CD4-positive, alpha-beta T cell (primary cell): ENCODE data around the gene RND2. TPM values are rescaled to one million over a fixed set of nuclear protein-coding genes. Genes with fewer than 3 reads are reported as not detected.

Experiments
- ATAC-seq: fragments of 200-7000 bp; cut with Tn5 transposase; one replicate; pipeline ENCODE4 v1.10.0; 2022; ENCODE audit warnings: mild to moderate bottlenecking; ENCODE audit not compliant: poor library complexity
- CTCF ChIA-PET: fragments of 350-600 bp; sonication (Branson Sonifier 250); formaldehyde crosslinking; loops from one replicate; lab custom pipeline; 2021; ENCODE audit warnings: antibody characterized with exemption, inconsistent platforms; lab: Charles Lee
- POLR2A ChIA-PET: fragments of 350-600 bp; sonication (Branson Sonifier 250); formaldehyde crosslinking; loops from one replicate; lab custom pipeline; 2021; ENCODE audit warnings: antibody characterized with exemption, inconsistent platforms; lab: Charles Lee
- DNase-seq, 14 experiments: peaks; one replicate each; pipeline ENCODE4 v3.0.0-alpha.2; 2013 to 2020; ENCODE audit warnings: mixed read lengths in 2 of 14
- H3K27ac ChIP-seq, 2 donors: one replicate each; pipeline versions ENCODE4 v1.5.1 to v1.7.0; 2013; ENCODE audit warnings: low read length in 2 of 2, low read depth in 1 of 2, mild to moderate bottlenecking in 1 of 2
- H3K27me3 ChIP-seq, 2 experiments: 1 replicate in 1 of 2; 2 replicates in 1 of 2; pipeline versions ENCODE4 v1.6.1 to v1.7.0; 2013; ENCODE audit warnings: low read length in 2 of 2, control low read depth in 1 of 2, mild to moderate bottlenecking in 1 of 2, moderate library complexity in 1 of 2; ENCODE audit not compliant: insufficient read depth in 2 of 2, control insufficient read depth in 1 of 2
- H3K36me3 ChIP-seq: one replicate; pipeline ENCODE4 v1.6.1; 2013; ENCODE audit warnings: low read length, control low read depth; ENCODE audit not compliant: insufficient read depth
- H3K4me1 ChIP-seq: one replicate; pipeline ENCODE4 v1.6.1; 2013; ENCODE audit warnings: low read length, control low read depth; ENCODE audit not compliant: insufficient read depth
- H3K4me3 ChIP-seq: one replicate; pipeline ENCODE4 v1.5.1; 2013; ENCODE audit warnings: mild to moderate bottlenecking, low read length, moderate library complexity
- H3K9me3 ChIP-seq, 2 experiments: 1 replicate in 1 of 2; 2 replicates in 1 of 2; pipeline versions ENCODE4 v1.6.1 to v1.7.0; 2013; ENCODE audit warnings: low read length in 2 of 2, mild to moderate bottlenecking in 2 of 2, control low read depth in 1 of 2, moderate library complexity in 1 of 2; ENCODE audit not compliant: control insufficient read depth in 1 of 2, insufficient read depth in 1 of 2
- H3K27ac Mint-ChIP-seq: one replicate; pipeline ENCODE4 v1.8.0; 2020; ENCODE audit warnings: mixed read lengths
- H3K27me3 Mint-ChIP-seq: one replicate; pipeline ENCODE4 v1.8.0; 2021; ENCODE audit warnings: mixed read lengths
- H3K36me3 Mint-ChIP-seq: one replicate; pipeline ENCODE4 v1.8.0; 2021; ENCODE audit warnings: low read depth, mixed read lengths
- H3K4me1 Mint-ChIP-seq: one replicate; pipeline ENCODE4 v1.8.0; 2021; ENCODE audit warnings: low read depth, mixed read lengths
- H3K4me3 Mint-ChIP-seq: one replicate; pipeline ENCODE4 v1.8.0; 2020; ENCODE audit warnings: mild to moderate bottlenecking, mixed read lengths
- H3K9me3 Mint-ChIP-seq: one replicate; pipeline ENCODE4 v1.8.0; 2020; ENCODE audit warnings: mixed read lengths
- CTCF ChIP-seq: fragments of 200-600 bp; IDR thresholded peaks from one replicate; pipeline ENCODE4 v1.8.0; 2022; ENCODE audit warnings: antibody characterized with exemption, mild to moderate bottlenecking
- intact Hi-C, 2 experiments: fragments of 100-400 bp; cut with DNase I in 1 of 2; cut with micrococcal nuclease in 1 of 2; formaldehyde crosslinking; loops; one replicate each; pipeline versions ENCODE4 v1.15.1 to v1.9.0; 2023 to 2025; cut with DNase I, micrococcal nuclease
- total RNA-seq, 174 experiments: library from RNA in 2 of 174; stranded (reverse) in 2 of 174; gene quantifications; one replicate each; pipeline ENCODE4 v1.2.3 and lab custom pipeline; 2021 to 2026

The RND2 gene
- total RNA-seq, 2 experiments from 2014 or later, result 0.27 to 0.28 TPM

- peaks cover 16% of the 10 kb centered on the region for H3K4me1 Mint-ChIP-seq
- peaks cover 48% of the 10 kb centered on the region for H3K36me3 Mint-ChIP-seq
- Histone ChIP-seq H3K4me3 (no peak overlapping the region), H3K27ac (no peak overlapping the region), H3K4me1 (peaks cover 25% of the 10 kb centered on the region), H3K36me3 (peaks cover 38% of the 10 kb centered on the region), H3K27me3 (no peaks in the 10 kb centered on the region), H3K9me3 (no peaks in the 10 kb centered on the region)
- POLR2A ChIA-PET, result interaction anchor here (1.0 to 3.8 kb wide), 4 partner anchors 10 to 356 kb away, joined by 3 to 15 read pairs (median 4); partner anchors contain the start of genes RND2 and RPL27
- TF ChIP-seq CTCF, result no peak
- intact Hi-C loops, result no loop called here
- ATAC-seq, result no peak
- no peak for DNase-seq
- no peaks in the 10 kb centered on the region for H3K9me3 Mint-ChIP-seq
- CTCF ChIA-PET, result no interaction called here
- no peaks in the 10 kb centered on the region for H3K27me3 Mint-ChIP-seq
- H3K4me3 Mint-ChIP-seq, result peak overlapping the region; percentile 35
- H3K27ac Mint-ChIP-seq, result no peak overlapping the region
These were observed 13.1 kb upstream of the RND2 start for GRCh38 chr17:43011728-43012472.

GRCh38 chr17:43013296-43013695 is 11.7 kb upstream of the RND2 start:
- Mint-ChIP-seq H3K36me3 (peaks cover 48% of the 10 kb centered on the region), H3K27me3 (no peaks in the 10 kb centered on the region), H3K4me1 (peaks cover 22% of the 10 kb centered on the region), H3K4me3 (no peak overlapping the region), H3K27ac (no peak overlapping the region), H3K9me3 (no peaks in the 10 kb centered on the region)
- no peak for TF ChIP-seq CTCF
- Histone ChIP-seq H3K9me3 (no peaks in the 10 kb centered on the region), H3K4me1 (peaks cover 13% of the 10 kb centered on the region), H3K4me3 (no peak overlapping the region), H3K27me3 (no peaks in the 10 kb centered on the region), H3K27ac (no peak overlapping the region), H3K36me3 (peaks cover 38% of the 10 kb centered on the region)
- intact Hi-C loops, result no loop called here
- POLR2A ChIA-PET, result interaction anchor here (1.0 to 3.8 kb wide), 4 partner anchors 11 to 355 kb away, joined by 3 to 15 read pairs (median 4); partner anchors contain the start of genes RND2 and RPL27
- DNase-seq, result no peak
- no peak for ATAC-seq
- CTCF ChIA-PET, result no interaction called here

GRCh38 chr17:43014020-43014648 is 10.9 kb upstream of the RND2 start:
- Histone ChIP-seq H3K4me1 (peaks cover 8% of the 10 kb centered on the region), H3K27me3 (no peaks in the 10 kb centered on the region), H3K4me3 (no peak overlapping the region), H3K27ac (no peak overlapping the region), H3K36me3 (peaks cover 37% of the 10 kb centered on the region), H3K9me3 (no peaks in the 10 kb centered on the region)
- peaks cover 30% of the 10 kb centered on the region for H3K4me1 Mint-ChIP-seq
- H3K9me3 Mint-ChIP-seq, result no peaks in the 10 kb centered on the region
- ChIA-PET CTCF (no interaction called here), POLR2A (interaction anchor here (1.0 to 3.8 kb wide), 2 partner anchors 16 kb away, joined by 3 to 15 read pairs; partner anchors contain the start of gene RPL27)
- no peak overlapping the region for H3K27ac Mint-ChIP-seq
- no peak for TF ChIP-seq CTCF
- no peak for DNase-seq
- H3K4me3 Mint-ChIP-seq, result no peak overlapping the region
- H3K27me3 Mint-ChIP-seq, result no peaks in the 10 kb centered on the region
- peaks cover 48% of the 10 kb centered on the region for H3K36me3 Mint-ChIP-seq
- no peak for ATAC-seq
- intact Hi-C loops, result no loop called here
